HG03064 (cell line): Measurements from ENCODE around the gene CHRM2.

Source experiments
- ATAC-seq: cut with Tn5 transposase; IDR thresholded peaks from one replicate; pipeline ENCODE4 v1.9.1; 2021; ENCODE audit warnings: low read depth; ENCODE audit not compliant: unreplicated experiment

Gene CHRM2

DNA sequence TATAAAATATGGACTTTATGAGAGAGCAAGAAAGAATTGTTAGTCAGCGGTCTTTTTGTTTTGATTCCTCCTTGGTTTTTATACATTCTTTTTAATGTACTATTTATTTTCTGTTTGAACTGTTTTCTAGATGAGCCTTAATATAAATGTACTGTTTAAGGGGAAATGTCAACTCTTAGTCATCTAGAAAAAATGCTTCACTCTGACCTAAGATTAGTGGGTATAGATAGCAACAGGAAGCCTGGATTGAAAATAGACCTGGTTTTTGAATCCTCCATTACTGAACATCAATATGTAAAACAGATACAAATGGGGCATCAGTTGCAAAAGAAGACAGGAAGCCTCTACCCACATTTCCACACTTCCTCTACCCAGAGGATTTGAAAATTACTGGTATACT lies 87.8 kb downstream of the CHRM2 start:
- ATAC-seq: no peak

DNA sequence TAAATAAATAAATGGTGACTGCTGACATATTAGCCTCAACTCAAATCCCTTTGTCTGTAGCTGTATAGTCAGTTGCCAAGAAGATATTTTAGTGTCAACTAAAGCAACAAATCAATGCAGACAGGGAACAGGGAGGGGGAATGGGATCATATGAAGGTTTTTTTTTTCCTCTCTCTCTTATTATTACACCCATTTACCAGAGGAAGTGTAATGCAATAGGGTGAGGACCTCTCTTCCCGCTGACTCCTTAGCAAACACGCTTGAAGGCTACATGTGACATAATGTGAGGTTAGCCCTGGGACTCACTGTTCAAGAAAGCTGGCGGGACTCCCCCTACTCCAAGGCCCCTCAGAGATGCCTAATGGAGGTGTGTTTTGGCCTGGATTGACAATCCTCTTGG lies 88.2 kb downstream of the CHRM2 start:
- ATAC-seq: no peak

DNA sequence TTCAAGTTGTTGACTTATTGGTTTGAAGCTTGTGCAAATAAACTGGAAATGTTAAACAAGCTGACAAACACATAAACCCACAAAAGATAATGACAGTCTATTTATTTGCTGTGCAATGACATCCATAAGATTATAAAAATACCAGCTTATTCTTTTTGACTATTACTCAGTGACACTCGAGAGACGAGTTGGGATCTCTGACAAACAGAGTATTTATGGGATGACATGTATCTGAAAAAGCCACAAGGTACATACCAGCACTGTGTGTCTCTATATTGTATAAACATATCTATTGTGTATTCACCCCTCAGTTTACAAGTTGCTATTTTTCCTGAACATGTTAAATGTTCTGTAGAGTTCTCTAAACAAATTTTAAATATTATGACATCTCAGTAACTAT lies 88.9 kb downstream of the CHRM2 start:
- ATAC-seq: no peak

DNA sequence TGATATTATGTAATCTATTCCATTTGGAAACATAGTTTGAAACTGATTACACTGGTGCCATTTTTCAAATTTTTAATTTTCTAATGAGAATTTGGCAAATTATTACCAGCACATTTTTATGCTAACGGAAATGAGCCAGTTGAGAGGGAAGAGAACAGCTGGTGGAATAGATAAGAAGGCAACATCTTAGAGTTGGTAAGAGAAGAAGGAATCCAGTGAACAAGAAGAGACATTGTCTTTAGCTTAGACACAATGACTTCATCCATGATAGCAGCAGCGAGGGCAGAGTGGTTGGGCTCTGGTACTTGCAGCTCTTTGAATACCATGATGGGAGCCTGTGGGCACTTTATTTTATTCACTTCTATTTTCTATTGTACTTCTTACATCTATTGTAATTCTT lies 89.6 kb downstream of the CHRM2 start:
- ATAC-seq: no peak

DNA sequence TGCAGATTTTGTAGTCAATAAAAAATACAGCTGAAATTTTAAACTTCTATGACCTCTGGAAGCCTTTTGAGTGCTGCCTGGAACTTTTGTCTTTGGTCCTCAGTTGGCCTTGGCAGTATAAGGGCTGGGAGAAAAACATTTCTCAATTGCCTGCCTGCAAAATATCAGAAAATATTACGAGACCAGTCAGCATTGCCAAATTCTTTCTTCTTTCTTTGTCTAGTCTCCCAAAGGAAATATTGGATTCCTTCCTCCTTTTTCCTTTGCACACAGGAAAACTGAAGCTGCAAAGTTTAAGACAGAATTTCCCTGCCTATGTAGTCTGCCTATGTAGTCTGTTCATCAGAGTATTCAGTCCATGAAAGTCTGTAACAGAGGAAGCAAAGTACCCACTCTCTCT lies 95.9 kb downstream of the CHRM2 start:
- ATAC-seq: no peak

DNA sequence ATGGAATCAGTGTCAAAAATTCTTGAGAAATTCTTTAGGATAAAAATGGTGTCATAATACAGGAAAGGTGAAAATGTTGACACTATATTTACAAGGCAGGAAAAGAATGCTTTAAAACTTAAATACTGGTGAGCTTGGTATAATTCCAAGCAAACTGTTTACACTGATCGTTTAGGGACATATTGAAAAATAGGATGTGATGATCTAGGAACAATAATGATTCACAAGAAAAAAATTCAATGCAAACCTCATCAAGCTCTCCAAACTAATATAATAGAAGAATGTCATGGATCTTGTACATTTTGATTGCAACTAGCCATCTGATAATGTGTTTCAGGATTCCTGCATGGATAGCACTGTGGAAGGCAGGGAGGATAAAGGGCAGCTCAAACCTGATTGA lies 98.4 kb downstream of the CHRM2 start:
- no peak for ATAC-seq

DNA sequence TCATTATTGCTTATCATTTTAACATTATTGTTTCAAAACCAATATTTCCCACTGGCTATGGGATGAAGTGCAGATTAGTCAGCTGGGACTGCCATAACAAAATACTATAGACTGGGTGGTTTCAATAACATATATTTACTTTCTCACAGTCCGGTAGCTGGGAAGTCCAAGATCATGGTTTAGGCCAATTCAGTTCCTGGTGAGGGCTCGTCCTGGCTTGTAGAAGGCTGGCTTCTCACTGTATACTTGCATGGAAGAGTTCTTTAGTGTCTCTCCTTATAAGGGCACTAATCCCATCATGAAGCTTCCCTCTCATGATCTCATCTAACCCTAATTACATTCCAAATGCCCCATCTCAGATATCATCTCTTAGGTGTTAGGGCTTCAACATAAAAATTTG lies 101.3 kb downstream of the CHRM2 start:
- no peak for ATAC-seq

DNA sequence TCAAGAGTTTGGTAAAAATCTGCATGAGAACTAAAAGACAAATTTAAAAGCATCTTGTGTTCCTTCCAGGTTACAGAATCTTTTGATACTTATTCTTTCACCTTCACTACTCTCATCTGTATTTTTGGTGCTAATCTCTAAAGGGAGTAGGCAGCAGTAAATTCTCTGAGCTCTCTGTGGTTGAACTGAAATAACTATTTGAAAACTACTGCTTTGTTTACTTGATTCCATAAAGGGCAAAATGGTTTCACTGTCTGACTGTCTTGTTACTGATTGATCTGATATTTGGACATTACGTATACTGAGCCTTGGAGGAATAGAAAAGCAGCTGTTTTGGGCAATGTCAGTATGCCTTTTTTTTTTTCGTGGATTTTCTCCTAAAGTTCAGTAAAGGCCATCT lies 103.3 kb downstream of the CHRM2 start:
- no peak for ATAC-seq

DNA sequence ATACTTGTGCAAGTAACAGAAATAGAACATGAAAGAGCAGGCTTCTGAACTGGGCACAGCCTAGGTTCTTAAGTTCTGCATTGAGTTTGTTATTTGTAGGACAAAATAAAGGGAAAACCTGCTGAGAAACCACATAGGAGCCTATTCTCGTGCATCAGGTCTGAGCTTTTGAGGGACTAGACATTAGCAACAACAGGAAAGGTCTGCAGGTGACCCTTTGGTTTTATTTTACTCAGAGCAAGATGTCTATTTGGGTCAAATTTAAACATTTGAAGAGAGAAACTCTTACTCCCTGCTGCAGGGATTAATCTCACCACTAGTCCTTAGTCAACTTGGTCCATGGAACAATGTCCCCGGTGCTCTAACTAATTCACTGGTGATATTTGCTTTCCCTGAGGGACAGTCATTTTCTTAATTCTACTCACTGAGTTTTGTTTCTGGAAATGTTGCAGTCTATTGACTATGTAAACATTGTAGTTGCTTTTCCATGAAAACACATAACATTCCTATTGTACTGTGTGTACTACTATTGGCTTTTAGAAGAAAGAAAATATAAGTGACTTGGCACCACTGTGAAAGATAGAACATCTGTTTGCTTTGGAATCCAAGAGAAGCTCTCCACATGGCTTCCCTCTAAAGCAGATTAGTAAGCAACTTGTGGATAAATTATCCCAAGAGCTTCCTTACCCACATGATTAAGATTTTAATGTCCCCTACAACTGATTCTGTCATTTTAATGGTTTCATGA lies 108.2 kb downstream of the CHRM2 start:
- ATAC-seq: no peak

DNA sequence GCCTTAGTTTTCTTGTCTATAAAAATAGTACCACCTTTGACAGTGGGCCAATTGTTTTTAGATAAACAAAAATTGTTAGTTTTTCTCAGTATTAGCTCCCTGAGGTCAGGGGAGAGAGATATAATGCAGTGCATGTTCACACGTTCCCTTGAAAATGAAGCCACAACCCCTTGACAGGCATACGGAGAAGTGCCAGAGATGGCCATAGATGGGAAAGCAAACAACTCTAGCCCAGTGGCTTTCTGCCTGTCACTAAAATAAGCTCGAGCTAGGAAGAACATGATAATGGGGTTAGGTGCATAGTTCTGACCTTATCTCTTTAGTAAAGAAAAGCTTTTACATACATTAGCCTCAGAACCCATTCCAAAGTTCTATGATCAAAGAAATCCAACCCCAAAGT lies 124.9 kb downstream of the CHRM2 start:
- no peak for ATAC-seq

DNA sequence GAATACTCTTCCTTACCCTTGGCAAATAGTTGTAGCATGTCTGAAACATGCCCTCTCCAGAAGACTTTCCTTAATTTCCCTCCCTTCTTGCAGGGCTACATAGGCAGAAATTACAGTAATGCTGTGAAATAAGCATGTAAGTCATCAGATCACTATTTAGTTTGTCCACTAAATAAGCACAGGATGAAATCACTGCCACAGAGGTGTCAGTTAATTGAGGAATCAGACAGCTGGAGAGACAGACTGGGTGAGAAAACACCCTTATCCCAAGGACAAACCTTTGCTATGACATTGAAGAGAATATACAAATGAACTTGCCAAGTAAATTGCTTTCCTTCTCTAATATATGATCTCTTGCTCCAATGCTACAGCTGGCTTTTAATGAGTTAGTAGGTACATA lies 129.3 kb downstream of the CHRM2 start:
- no peak for ATAC-seq

DNA sequence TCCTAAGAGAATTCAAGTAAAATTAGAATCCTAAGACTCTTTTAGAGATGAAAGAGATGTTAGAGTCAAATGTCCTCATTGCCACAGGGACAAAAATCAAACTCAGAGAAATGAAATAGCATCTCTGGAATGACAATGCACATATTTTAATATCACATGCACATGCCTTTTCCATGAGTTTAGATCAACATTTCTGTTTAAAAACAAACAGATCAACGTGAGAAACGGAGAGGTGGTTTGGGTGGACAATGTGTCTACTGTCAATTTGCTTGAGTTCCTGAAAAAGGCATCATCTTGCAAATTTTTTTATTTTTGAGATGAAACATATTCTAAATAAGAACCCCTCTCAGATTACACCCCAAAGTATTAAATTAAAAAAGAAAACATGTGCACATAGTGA lies 130.0 kb downstream of the CHRM2 start:
- ATAC-seq: no peak

DNA sequence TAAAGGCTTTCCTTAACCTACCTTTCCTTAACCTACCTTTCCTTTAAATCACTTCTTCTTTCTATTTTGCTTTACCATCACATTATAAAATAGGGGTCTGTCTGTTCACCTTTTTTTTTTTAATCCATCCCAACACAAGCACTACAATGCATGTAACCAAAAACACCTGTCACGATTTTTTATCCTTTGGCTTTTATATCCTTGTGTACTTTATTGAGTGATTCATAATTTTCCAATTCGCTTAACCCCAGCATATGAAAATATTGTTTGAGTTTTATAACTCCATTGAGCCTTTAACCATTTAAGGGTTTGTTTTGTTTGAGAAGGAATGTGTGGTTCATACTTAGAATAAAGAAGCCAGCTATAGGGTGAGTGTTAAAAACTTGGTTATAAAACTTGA lies 132.2 kb downstream of the CHRM2 start:
- no peak for ATAC-seq

DNA sequence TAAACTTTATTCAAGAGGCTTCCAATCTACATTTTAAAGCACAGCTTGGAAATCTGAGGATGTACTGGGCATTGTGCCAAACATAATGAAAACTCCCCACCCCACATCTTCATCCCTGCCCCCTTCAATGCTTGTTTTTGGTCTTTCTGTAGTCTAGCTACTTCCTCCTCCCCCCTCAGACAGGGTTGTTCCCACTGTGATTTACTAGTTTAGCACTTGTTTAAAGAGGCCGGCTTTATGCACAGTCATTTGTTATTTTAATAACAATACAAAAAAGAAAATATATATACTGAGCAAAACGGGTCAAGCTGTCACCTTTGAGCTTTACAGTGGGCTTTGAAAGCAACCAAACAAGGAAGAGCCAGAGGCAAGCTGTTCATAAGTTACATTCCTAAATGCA lies 132.6 kb downstream of the CHRM2 start:
- no peak for ATAC-seq

DNA sequence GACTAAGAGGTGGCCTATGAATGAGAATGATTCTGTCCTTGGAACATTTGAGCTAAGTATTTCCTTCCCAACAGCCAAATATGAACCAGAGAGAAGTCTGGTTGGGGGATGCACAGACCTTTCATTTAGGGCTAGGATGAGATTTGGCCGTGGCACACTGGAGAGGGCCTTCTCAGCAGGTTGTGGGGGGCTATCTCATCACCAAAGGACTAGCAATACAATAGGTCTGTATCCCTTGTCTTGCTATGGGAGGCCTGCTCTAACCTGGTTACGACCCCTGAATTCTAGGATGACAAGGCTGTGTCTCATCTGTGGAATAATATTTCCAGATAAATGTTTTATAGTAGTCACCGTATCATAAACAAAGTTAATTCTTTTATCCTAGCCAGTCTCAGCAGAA lies 133.0 kb downstream of the CHRM2 start:
- ATAC-seq: no peak

DNA sequence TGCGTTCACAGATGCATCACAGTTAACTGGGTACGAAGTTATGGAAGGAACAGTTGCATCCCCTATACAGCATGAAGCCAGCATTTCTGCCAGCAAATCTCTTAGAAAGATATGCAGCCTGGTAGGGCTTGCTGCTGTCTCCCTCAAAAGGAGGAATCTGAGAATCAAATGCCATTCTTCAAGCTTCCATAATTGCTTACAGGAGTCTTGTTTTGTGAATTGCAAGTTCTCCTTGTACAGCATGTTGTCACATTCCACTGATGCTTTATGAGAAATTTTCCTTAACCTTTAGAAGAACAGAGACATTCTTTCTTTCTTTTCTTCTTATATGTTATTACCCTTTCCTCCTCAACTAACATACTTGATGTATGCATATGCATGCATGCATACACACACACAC lies 134.6 kb downstream of the CHRM2 start:
- ATAC-seq: no peak

DNA sequence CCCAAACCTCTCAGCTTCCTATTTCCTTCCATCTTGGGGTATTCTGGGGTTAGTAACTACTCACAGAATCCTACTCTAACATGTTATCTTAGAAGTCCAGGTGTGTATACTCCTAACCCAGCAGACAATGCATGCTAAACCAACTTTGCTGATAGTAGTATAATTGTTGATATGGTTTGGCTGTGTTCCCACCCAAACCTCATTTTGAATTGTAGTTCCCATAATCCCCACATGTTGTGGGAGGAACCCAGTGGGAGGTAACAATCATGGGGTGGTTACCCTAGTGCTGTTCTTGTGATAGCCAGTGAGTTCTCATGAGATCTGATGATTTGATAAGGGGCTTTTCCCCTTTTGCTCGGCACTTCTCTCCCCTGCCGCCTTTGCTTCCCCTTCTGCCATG lies 135.1 kb downstream of the CHRM2 start:
- no peak for ATAC-seq

DNA sequence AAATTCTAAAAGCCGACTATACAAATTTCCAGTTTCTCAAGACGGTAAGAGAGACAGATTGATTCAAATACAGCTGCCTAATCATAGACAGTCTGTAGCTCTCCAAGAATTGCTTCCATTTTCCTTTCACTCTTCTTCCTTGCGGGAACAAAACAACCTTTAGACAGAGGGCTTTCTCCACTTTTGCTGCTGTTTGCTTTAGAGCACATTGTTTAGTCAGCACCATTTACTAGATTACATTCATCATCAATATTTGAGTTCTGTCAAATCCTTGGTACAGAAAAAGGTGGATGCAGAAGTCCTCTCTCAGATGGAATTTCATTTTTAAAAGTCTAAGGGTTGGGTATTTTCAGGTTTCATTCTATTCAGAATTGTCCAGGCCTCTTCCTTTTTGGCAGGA lies 137.4 kb downstream of the CHRM2 start:
- no peak for ATAC-seq

DNA sequence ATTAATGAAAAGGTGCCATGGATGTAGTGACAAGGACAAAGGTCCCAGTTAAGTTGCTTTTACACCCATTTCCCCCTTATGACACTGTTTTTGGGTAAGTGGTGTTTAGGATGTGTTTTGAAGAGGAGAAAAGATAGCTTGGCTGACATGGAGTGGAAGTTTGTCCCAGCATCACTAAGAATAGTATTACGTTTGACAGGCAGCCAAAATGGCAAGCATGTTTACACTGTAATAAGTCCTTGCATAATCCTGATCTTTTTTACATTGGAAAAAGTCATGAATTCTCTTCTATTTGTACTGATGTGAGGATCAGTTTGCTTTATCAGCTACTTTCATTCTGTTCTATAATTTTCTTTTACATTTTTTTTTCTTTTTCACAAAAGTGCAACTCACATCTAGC lies 137.8 kb downstream of the CHRM2 start:
- no peak for ATAC-seq

DNA sequence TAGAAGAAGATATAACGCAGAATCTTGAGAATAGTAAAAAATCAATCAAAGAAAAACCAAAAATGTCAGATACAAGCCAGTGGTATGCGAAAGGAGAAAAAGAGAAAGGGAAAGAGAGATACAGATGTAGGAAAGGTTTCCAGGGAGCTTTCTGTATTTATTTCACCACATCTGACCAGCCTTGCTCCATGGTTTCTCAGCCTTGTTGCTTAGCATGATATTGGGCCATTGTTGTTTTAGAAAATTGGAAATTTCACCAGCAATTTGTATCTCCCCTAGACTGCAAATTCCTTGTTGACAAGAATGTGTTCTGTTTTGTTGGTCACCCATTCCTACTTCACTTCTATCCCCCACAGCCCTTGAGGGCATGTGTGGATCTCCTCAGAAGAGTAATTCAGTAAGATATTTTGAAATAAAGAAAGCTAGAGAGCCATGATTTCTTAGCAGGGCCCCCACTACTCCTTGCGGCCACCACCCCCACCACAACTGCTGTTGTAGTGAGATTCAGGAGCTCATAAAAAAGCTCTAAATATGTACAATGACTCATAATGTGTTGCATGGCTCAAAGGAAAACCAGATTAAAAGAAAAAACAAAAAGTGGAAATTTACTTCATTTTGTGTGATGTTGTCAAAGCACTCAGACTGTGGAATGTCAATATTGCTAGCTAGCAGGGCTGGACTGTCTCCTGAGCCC lies 138.7 kb downstream of the CHRM2 start:
- no peak for ATAC-seq

DNA sequence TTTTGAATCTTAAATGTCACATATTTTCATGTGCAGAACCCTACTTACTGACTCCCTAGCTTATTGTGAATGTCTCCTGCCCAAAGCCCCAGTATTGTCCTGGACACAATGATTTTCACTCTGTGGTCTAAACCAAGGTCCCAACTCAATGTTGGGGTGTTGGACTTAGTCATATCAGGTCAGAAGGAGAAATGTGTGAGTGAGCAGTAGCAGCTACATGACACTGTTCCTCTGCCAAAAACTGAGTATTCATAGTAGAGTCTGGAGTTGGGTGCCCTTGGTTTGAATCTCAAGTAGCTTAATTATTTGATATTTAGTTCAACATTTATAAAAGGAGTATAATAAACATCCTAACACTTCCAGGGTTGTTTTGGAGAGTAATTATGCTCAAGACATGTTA lies 141.0 kb downstream of the CHRM2 start:
- no peak for ATAC-seq

DNA sequence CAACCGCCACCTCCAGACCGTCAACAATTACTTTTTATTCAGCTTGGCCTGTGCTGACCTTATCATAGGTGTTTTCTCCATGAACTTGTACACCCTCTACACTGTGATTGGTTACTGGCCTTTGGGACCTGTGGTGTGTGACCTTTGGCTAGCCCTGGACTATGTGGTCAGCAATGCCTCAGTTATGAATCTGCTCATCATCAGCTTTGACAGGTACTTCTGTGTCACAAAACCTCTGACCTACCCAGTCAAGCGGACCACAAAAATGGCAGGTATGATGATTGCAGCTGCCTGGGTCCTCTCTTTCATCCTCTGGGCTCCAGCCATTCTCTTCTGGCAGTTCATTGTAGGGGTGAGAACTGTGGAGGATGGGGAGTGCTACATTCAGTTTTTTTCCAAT lies 146.6 kb downstream of the CHRM2 start:
- no peak for ATAC-seq

DNA sequence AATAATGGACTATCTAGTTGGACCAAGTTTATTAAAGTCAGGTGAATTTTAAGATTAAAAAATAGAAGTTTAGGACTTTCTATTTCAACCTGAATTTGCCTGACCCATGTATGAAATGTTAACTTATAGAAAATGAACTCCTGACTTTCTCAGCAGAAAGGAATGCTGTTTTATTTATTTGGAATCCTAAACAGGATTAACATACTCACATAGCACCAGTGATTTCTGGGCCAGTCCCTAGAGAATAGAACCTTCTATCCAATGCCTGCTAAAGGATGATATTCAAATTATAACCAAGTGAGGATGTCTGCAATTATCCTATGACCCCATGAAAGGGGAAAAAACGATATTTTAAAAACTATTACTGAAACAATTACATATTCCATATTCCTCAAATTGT lies 148.8 kb downstream of the CHRM2 start:
- no peak for ATAC-seq
